Fibroblast of lung (primary cell): ENCODE data around the gene MDC1.

ENCODE experiments used
- EZH2 ChIP-seq: IDR thresholded peaks from 2 replicates; pipeline ENCODE4 v1.5.1; 2012; ENCODE audit warnings: low read length, control low read depth, mild to moderate bottlenecking; ENCODE audit errors: missing control alignments
- TF ChIP-seq, protein P1 (sequence below), 2 donors: IDR thresholded peaks in 1 of 2; conservative IDR thresholded peaks in 1 of 2; 1 replicate in 1 of 2; 2 replicates in 1 of 2; pipeline ENCODE4 v1.5.1; 2011 to 2012; ENCODE audit warnings: low read length in 2 of 2, control low read depth in 1 of 2, inconsistent platforms in 1 of 2, low read depth in 1 of 2, mild to moderate bottlenecking in 1 of 2

DNA sequence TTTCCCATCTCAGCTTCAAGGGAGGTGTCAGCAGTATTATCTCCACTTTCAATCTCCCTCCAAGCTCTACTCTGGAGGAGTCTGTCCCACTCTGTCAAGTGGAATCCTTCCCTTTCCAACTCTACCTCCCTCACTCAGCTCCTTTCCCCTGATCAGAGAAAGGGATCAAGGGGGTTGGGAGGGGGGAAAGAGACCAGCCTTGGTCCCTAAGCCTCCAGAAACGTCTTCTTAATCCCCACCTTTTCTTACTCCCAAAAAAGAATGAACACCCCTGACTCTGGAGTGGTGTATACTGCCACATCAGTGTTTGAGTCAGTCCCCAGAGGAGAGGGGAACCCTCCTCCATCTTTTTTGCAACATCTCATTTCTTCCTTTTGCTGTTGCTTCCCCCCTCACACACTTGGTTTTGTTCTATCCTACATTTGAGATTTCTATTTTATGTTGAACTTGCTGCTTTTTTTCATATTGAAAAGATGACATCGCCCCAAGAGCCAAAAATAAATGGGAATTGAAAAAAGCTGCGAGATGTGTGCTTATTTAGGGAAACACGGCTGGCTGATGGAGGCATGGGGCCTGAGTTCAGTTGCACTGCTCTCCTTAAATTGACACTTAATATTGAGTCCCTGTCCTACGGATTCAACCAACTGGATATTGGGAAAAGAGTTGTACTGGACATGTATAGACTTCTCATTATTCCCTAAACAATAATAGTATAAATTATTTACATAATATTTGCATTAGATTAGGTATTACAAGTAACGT is 8.0 kb upstream of the MDC1 start:
- TF ChIP-seq, protein P1, sequence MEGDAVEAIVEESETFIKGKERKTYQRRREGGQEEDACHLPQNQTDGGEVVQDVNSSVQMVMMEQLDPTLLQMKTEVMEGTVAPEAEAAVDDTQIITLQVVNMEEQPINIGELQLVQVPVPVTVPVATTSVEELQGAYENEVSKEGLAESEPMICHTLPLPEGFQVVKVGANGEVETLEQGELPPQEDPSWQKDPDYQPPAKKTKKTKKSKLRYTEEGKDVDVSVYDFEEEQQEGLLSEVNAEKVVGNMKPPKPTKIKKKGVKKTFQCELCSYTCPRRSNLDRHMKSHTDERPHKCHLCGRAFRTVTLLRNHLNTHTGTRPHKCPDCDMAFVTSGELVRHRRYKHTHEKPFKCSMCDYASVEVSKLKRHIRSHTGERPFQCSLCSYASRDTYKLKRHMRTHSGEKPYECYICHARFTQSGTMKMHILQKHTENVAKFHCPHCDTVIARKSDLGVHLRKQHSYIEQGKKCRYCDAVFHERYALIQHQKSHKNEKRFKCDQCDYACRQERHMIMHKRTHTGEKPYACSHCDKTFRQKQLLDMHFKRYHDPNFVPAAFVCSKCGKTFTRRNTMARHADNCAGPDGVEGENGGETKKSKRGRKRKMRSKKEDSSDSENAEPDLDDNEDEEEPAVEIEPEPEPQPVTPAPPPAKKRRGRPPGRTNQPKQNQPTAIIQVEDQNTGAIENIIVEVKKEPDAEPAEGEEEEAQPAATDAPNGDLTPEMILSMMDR (conservative IDR thresholded peaks at IDR 0.05 in 1 of 2, IDR thresholded peaks at IDR 0.05 in 1 of 2; ENCODE audit: low read depth in 1 of 2, low read length in 2 of 2): no peak
- no peak for TF ChIP-seq EZH2
